ENCODE measurements around the gene EVPL. TPM values are rescaled to one million over a fixed set of nuclear protein-coding genes. Genes with fewer than 3 reads are reported as not detected.
"Not testable (repeated sequence)": the region's sequence is repeated elsewhere in the genome, so short reads cannot be mapped to it uniquely, and the experiment has no call there.

EVPL gene
- polyA plus RNA-seq, 1 experiment = not detected

DNA sequence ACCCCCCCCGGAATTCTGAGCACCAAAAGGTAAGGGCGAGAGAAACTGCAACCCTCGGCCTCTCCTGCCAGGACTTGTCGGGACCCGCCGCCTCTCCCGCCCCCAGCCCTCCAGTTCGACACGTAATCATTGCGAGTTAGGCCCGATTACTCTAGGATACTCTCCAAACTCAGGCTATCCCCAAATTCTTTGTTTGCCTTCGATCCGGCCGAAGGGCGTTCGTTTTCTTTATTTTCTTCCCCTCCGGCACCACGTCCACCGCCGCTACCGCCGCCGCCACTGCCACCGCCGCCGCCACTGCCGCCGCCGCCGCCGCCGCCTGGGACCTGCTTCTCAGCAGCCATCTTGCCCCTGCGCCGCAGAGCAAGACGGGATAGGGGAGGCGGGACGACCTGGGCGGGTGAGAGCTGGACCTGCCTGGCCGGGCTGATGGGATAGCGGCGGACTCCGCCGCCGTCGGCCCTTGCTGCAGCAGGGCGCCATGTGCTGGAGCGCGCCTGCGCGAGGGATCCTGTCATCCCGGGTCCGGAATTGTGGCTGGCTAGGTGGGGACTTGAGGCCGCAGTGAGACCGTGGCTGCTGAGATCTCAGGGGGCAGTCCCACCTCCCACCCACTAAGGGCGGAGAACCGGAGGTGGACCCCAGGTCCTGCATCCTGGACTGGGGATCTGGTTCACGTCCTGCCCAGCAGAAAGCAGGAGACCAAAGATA, 45.2 kb upstream of the EVPL start, which contains the start of gene SRP68:
TSS of gene SRP68 (minus strand) at position 370 of the 711 bp plus-strand sequence. CDS start at position 344, 26 bp downstream.
- H3K27me3 ChIP-seq (ENCODE audit: control insufficient read depth, insufficient read depth, low read length) = peaks cover 34% of the 10 kb centered on the region
- CTCF ChIA-PET = interaction anchor here (0.8 kb wide), 1 partner anchor 23 kb away, joined by 3 read pairs; no protein-coding TSS in a partner anchor

DNA sequence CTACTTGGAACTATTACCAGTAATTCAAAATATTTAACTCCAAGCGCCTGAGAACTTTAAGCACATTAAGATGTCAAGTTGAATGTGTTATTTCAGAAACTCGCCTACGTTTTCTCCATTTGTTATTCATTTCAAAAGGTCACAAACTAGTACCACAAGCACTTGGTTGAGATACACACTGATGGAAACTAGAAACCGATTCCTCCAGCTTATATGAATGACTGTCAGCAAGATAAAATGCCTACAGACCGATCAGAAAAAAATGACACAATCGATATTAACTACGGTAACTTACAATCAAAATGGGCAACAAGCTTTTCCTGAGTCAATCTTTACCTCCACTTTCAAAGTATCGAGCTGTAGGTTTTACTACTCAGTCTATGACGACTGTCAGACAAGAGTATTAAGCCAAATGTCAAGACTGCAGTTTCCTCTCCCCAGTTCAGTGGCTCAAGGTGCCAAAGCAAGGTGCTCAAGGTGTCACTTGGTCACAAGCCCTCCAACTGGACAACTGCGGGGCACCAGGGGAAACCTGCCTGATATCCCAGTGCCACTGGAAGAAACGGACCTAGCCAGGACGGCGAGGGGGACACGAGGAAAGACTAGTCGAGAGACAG, 44.5 kb upstream of the EVPL start:
- Histone ChIP-seq H3K36me3 (ENCODE audit: control insufficient read depth, insufficient read depth, low read length) (peaks cover 5% of the 10 kb centered on the region), H3K27me3 (ENCODE audit: control insufficient read depth, insufficient read depth, low read length) (peaks cover 28% of the 10 kb centered on the region), H3K4me3 (ENCODE audit: low read depth, low read length) (peak overlapping the region; percentile 96)
- no peak for DNase-seq (ENCODE audit: low read depth)
- POLR2A ChIA-PET = no interaction called here
- CTCF ChIA-PET = interaction anchor here (0.6 to 1.6 kb wide), 3 partner anchors 24 to 1053 kb away, joined by 3 read pairs; no protein-coding TSS in a partner anchor
- TF ChIP-seq, protein P1, sequence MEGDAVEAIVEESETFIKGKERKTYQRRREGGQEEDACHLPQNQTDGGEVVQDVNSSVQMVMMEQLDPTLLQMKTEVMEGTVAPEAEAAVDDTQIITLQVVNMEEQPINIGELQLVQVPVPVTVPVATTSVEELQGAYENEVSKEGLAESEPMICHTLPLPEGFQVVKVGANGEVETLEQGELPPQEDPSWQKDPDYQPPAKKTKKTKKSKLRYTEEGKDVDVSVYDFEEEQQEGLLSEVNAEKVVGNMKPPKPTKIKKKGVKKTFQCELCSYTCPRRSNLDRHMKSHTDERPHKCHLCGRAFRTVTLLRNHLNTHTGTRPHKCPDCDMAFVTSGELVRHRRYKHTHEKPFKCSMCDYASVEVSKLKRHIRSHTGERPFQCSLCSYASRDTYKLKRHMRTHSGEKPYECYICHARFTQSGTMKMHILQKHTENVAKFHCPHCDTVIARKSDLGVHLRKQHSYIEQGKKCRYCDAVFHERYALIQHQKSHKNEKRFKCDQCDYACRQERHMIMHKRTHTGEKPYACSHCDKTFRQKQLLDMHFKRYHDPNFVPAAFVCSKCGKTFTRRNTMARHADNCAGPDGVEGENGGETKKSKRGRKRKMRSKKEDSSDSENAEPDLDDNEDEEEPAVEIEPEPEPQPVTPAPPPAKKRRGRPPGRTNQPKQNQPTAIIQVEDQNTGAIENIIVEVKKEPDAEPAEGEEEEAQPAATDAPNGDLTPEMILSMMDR (IDR thresholded peaks at IDR 0.05; ENCODE audit: insufficient read depth, low read depth, low read length) = no peak

More for the DNA sequence above, 45.2 kb upstream of the EVPL start, which contains the start of gene SRP68:
- TF ChIP-seq, protein P1 (IDR thresholded peaks at IDR 0.05; ENCODE audit: insufficient read depth, low read depth, low read length) = no peak
- Histone ChIP-seq H3K4me3 (ENCODE audit: low read depth, low read length) (peak within 1 kb of the TSS; percentile 96), H3K36me3 (ENCODE audit: control insufficient read depth, insufficient read depth, low read length) (peaks cover 2% of the 10 kb centered on the region; the same call in 1 of the 2 replicates)
- POLR2A ChIA-PET = interaction anchor here (0.5 kb wide), 1 partner anchor 287 kb away, joined by 12 read pairs; no protein-coding TSS in a partner anchor
- peak; percentile 64 for DNase-seq (ENCODE audit: low read depth)

DNA sequence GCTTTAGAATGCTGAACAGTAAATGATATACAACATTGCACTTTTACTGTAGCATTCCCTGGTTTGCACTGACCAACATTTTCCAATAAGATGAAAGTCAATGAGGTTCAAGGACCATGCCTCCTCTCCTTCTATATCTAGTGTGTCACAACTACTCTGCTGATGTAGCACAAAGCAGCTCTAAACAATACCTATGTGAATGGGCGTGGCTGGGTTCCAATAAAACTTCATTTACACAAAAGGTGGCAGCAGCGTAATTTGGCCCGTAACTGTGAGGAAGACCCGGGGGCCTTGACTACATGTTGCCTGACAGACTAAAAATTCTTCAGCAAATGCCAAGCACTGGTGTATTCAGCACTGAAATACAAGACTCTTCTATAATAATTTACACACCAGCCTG, 38.7 kb upstream of the EVPL start:
- H3K4me3 ChIP-seq (ENCODE audit: low read depth, low read length) = no peak overlapping the region
- DNase-seq (ENCODE audit: low read depth) = no peak
- ChIA-PET CTCF (interaction anchor here (1.1 to 1.2 kb wide), 2 partner anchors 15 to 51 kb away, joined by 3 to 4 read pairs; no protein-coding TSS in a partner anchor), POLR2A (no interaction called here)
- TF ChIP-seq, protein P1 (IDR thresholded peaks at IDR 0.05; ENCODE audit: insufficient read depth, low read depth, low read length) = no peak
- peaks cover 21% of the 10 kb centered on the region for H3K36me3 ChIP-seq (ENCODE audit: control insufficient read depth, insufficient read depth, low read length)
- no peaks in the 10 kb centered on the region for H3K27me3 ChIP-seq (ENCODE audit: control insufficient read depth, insufficient read depth, low read length)

DNA sequence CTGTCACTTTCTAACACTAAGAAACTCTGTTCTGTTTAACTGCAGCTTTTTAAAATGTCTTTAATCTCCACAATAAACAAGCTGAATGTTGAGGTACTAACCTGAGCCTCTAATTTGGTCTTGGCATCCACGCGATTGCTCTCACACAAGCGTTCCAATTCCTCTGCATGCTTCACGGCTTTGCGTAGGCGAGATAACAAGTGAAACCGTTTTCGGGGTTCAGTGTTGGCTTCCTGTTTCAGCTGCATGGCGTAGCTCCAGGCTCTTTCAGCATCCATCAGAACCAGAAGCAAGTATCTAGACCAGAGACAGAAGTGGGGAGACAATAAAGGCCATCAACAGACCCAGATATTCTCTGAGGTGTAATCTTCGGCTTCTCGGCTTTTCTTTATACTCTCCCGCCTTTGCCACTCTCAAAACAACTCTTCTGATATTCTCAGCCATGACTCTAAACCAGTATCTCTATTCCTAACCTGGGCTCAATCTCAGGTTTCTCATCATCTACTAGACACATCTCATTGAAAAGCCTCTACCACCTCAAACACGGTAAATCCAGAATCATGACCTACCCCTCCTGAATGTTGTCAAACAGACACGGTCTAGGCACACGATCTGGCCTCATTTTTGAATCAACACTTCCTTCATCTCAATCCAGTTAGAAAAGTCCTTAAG, 36.9 kb upstream of the EVPL start:
- Histone ChIP-seq H3K27me3 (ENCODE audit: control insufficient read depth, insufficient read depth, low read length) (no peaks in the 10 kb centered on the region), H3K4me3 (ENCODE audit: low read depth, low read length) (no peak overlapping the region), H3K36me3 (ENCODE audit: control insufficient read depth, insufficient read depth, low read length) (peaks cover 23% of the 10 kb centered on the region)
- no peak for DNase-seq (ENCODE audit: low read depth)
- TF ChIP-seq, protein P1 (IDR thresholded peaks at IDR 0.05; ENCODE audit: insufficient read depth, low read depth, low read length) = no peak
- ChIA-PET POLR2A (no interaction called here), CTCF (interaction anchor here (1.3 kb wide), 1 partner anchor 21 kb away, joined by 3 read pairs; no protein-coding TSS in a partner anchor)

DNA sequence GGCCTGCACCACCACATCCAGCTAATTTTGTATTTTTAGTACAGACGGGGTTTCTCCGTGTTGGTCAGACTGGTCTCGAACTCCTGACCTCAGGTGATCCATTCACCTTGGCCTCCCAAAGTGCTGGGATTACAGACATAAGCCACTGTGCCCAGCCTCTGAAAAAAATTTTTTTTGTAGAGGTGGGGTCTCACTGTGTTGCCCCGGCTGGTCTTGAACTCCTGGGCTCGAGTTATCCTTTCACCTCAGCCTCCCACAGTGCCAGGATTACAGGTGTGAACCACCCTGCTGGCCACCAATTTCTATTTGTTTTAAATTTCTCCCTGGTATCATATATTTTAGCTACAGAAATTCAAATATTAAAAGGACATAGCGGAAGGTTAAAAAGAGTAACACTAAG, 31.2 kb upstream of the EVPL start:
- ChIA-PET CTCF (interaction anchor here (1.6 kb wide), 1 partner anchor 11 kb away, joined by 4 read pairs; no protein-coding TSS in a partner anchor), POLR2A (interaction anchor here (0.6 kb wide), 1 partner anchor 183 kb away, joined by 4 read pairs; no protein-coding TSS in a partner anchor)
- DNase-seq (ENCODE audit: low read depth); H3K4me3 ChIP-seq (ENCODE audit: low read depth, low read length); H3K27me3 ChIP-seq (ENCODE audit: control insufficient read depth, insufficient read depth, low read length): not testable (repeated sequence)
- peaks cover 27% of the 10 kb centered on the region for H3K36me3 ChIP-seq (ENCODE audit: control insufficient read depth, insufficient read depth, low read length)
